Measurements from ENCODE around the gene SLC30A3.

- TF ChIP-seq, protein P1, sequence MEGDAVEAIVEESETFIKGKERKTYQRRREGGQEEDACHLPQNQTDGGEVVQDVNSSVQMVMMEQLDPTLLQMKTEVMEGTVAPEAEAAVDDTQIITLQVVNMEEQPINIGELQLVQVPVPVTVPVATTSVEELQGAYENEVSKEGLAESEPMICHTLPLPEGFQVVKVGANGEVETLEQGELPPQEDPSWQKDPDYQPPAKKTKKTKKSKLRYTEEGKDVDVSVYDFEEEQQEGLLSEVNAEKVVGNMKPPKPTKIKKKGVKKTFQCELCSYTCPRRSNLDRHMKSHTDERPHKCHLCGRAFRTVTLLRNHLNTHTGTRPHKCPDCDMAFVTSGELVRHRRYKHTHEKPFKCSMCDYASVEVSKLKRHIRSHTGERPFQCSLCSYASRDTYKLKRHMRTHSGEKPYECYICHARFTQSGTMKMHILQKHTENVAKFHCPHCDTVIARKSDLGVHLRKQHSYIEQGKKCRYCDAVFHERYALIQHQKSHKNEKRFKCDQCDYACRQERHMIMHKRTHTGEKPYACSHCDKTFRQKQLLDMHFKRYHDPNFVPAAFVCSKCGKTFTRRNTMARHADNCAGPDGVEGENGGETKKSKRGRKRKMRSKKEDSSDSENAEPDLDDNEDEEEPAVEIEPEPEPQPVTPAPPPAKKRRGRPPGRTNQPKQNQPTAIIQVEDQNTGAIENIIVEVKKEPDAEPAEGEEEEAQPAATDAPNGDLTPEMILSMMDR (IDR thresholded peaks at IDR 0.05), result no peak
- TF ChIP-seq POLR2A (IDR thresholded peaks at IDR 0.05), result no peak
Observed at GRCh38 chr2:27211241-27211942, 51.5 kb downstream of the SLC30A3 start.

Data from right lobe of liver (tissue), 4 donors.